Mesothelial cell of epicardium (in vitro differentiated cells): ENCODE results near the gene PTBP3. TPM values are rescaled to one million over a fixed set of nuclear protein-coding genes. Genes with fewer than 3 reads are reported as not detected.

Experiments
- DNase-seq, 2 experiments: peaks; one replicate each; pipeline ENCODE4 v3.0.0; 2021; ENCODE audit warnings: low spot score in 2 of 2; ENCODE audit not compliant: unreplicated experiment in 2 of 2
- H3K27ac Mint-ChIP-seq: 2 replicates; pipeline ENCODE4 v1.8.0; 2021; ENCODE audit warnings: mixed read lengths
- H3K27me3 Mint-ChIP-seq: 2 replicates; pipeline ENCODE4 v1.8.0; 2021; ENCODE audit warnings: low read depth, mixed read lengths
- H3K36me3 Mint-ChIP-seq: 2 replicates; pipeline ENCODE4 v1.8.0; 2021; ENCODE audit warnings: mixed read lengths
- H3K4me1 Mint-ChIP-seq: 2 replicates; pipeline ENCODE4 v1.8.0; 2021; ENCODE audit warnings: mixed read lengths
- H3K4me3 Mint-ChIP-seq: 2 replicates; pipeline ENCODE4 v1.8.0; 2021; ENCODE audit warnings: mild to moderate bottlenecking, moderate library complexity, mixed read lengths
- H3K9me3 Mint-ChIP-seq: 2 replicates; pipeline ENCODE4 v1.8.0; 2021; ENCODE audit warnings: mixed read lengths
- CTCF ChIP-seq: fragments of 200-600 bp; sonication (generic); IDR thresholded peaks from one replicate; pipeline ENCODE4 v1.5.0; 2021; ENCODE audit warnings: antibody characterized with exemption; ENCODE audit not compliant: unreplicated experiment
- total RNA-seq: library from RNA; stranded (reverse); gene quantifications from 3 replicates; pipeline ENCODE4 v1.2.1, GENCODE V29; 2021

The PTBP3 gene
- total RNA-seq, 1 donor from 2014 or later, result 41.6 TPM

GRCh38 chr9:112361601-112362000 lies 28.2 kb upstream of the PTBP3 start:
- H3K4me3 Mint-ChIP-seq, result no peak overlapping the region
- H3K9me3 Mint-ChIP-seq, result peaks cover 11% of the 10 kb centered on the region
- no peaks in the 10 kb centered on the region for H3K27me3 Mint-ChIP-seq
- DNase-seq, result no peak
- H3K27ac Mint-ChIP-seq, result no peak overlapping the region
- peak; percentile 88 for TF ChIP-seq CTCF
- H3K36me3 Mint-ChIP-seq, result peaks cover 5% of the 10 kb centered on the region
- no peaks in the 10 kb centered on the region for H3K4me1 Mint-ChIP-seq

GRCh38 chr9:112360047-112360804 lies 26.8 kb upstream of the PTBP3 start:
- no peak overlapping the region for H3K27ac Mint-ChIP-seq
- peaks cover 2% of the 10 kb centered on the region for H3K4me1 Mint-ChIP-seq
- no peaks in the 10 kb centered on the region for H3K27me3 Mint-ChIP-seq
- no peak overlapping the region for H3K4me3 Mint-ChIP-seq
- no peaks in the 10 kb centered on the region for H3K36me3 Mint-ChIP-seq
- peaks cover 5% of the 10 kb centered on the region for H3K9me3 Mint-ChIP-seq
- no peak for TF ChIP-seq CTCF
- DNase-seq, result no peak

- Mint-ChIP-seq H3K4me1 (peaks cover 16% of the 10 kb centered on the region), H3K9me3 (no peaks in the 10 kb centered on the region), H3K4me3 (no peak overlapping the region), H3K27ac (peak overlapping the region; percentile 28), H3K36me3 (no peaks in the 10 kb centered on the region), H3K27me3 (no peaks in the 10 kb centered on the region)
- TF ChIP-seq CTCF, result no peak
- no peak for DNase-seq
These were observed 22.0 kb upstream of the PTBP3 start for GRCh38 chr9:112355427-112355897.

- H3K9me3 Mint-ChIP-seq, result no peaks in the 10 kb centered on the region
- DNase-seq, result no peak
- H3K36me3 Mint-ChIP-seq, result no peaks in the 10 kb centered on the region
- no peak overlapping the region for H3K27ac Mint-ChIP-seq
- no peak for TF ChIP-seq CTCF
- H3K4me3 Mint-ChIP-seq, result no peak overlapping the region
- no peaks in the 10 kb centered on the region for H3K27me3 Mint-ChIP-seq
- peaks cover 16% of the 10 kb centered on the region for H3K4me1 Mint-ChIP-seq
These were observed 20.8 kb upstream of the PTBP3 start for GRCh38 chr9:112354081-112354743.

GRCh38 chr9:112352209-112352608 lies 18.8 kb upstream of the PTBP3 start:
- no peaks in the 10 kb centered on the region for H3K36me3 Mint-ChIP-seq
- no peak overlapping the region for H3K27ac Mint-ChIP-seq
- H3K9me3 Mint-ChIP-seq, result no peaks in the 10 kb centered on the region
- no peak for TF ChIP-seq CTCF
- H3K4me1 Mint-ChIP-seq, result peaks cover 22% of the 10 kb centered on the region
- DNase-seq, result no peak
- H3K27me3 Mint-ChIP-seq, result no peaks in the 10 kb centered on the region
- no peak overlapping the region for H3K4me3 Mint-ChIP-seq
